Muscle layer of duodenum (tissue), 2 donors: ENCODE data around the gene BLNK.
A peak's percentile ranks its signal among the peaks of the same experiment; 100 is the strongest.

Experiments
- H3K27ac ChIP-seq: one replicate; pipeline ENCODE4 v1.7.0; 2013; ENCODE audit warnings: mild to moderate bottlenecking, low read length
- H3K27me3 ChIP-seq: one replicate; pipeline ENCODE4 v1.7.0; 2013; ENCODE audit warnings: low read depth, mild to moderate bottlenecking, control low read depth, low read length
- H3K36me3 ChIP-seq, 2 donors: one replicate each; pipeline ENCODE4 v1.7.0; 2013; ENCODE audit warnings: low read length in 2 of 2, control low read depth in 1 of 2, mild to moderate bottlenecking in 1 of 2; ENCODE audit not compliant: insufficient read depth in 2 of 2, control insufficient read depth in 1 of 2
- H3K4me1 ChIP-seq, 2 donors: one replicate each; pipeline ENCODE4 v1.7.0; 2013; ENCODE audit warnings: low read length in 2 of 2, mild to moderate bottlenecking in 2 of 2, control low read depth in 1 of 2, moderate library complexity in 1 of 2; ENCODE audit not compliant: insufficient read depth in 2 of 2, control insufficient read depth in 1 of 2
- H3K4me3 ChIP-seq, 2 donors: one replicate each; pipeline ENCODE4 v1.7.0; 2013; ENCODE audit warnings: low read length in 2 of 2, low read depth in 1 of 2, mild to moderate bottlenecking in 1 of 2
- H3K9me3 ChIP-seq, 2 donors: one replicate each; pipeline ENCODE4 v1.7.0; 2013; ENCODE audit warnings: low read length in 2 of 2, control low read depth in 1 of 2, mild to moderate bottlenecking in 1 of 2; ENCODE audit not compliant: control insufficient read depth in 1 of 2
- donor health status: healthy.

Gene BLNK

GRCh38 chr10:96272316-96273280 lies 1.2 kb upstream of the BLNK start:
- Histone ChIP-seq H3K27me3 (no peaks in the 10 kb centered on the region), H3K4me3 (peak overlapping the region in 1 of 2 donors; percentile 22), H3K36me3 (no peaks in the 10 kb centered on the region), H3K4me1 (peaks cover 11 to 12% of the 10 kb centered on the region in 2 donors), H3K9me3 (no peaks in the 10 kb centered on the region), H3K27ac (peak overlapping the region; percentile 90)

DNA sequence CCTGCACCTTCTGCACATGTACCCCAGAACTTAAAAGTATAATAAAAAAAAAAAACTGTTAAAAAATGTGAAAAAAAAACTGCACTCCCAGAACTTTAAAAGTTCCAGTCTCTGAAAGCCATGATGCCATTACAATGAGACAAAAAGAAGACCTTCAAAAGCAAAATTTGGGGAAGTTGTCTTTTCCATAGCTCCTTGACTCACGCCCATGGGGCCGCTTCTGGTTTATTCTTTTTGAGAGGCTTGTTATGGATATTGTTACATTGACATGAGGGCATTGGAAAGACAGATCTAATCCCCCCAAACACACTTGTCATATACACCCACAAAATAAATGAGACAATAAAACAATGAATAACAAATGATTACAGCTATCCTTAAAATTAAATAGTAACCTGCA lies 798 bp downstream of the BLNK start:
- H3K9me3 ChIP-seq, result no peaks in the 10 kb centered on the region
- H3K4me3 ChIP-seq, result peak overlapping the region in 1 of 2 donors; percentile 52
- H3K4me1 ChIP-seq, result peaks cover 11 to 12% of the 10 kb centered on the region in 2 donors
- H3K27ac ChIP-seq, result peak overlapping the region; percentile 90
- H3K36me3 ChIP-seq, result no peaks in the 10 kb centered on the region
- H3K27me3 ChIP-seq, result no peaks in the 10 kb centered on the region

DNA sequence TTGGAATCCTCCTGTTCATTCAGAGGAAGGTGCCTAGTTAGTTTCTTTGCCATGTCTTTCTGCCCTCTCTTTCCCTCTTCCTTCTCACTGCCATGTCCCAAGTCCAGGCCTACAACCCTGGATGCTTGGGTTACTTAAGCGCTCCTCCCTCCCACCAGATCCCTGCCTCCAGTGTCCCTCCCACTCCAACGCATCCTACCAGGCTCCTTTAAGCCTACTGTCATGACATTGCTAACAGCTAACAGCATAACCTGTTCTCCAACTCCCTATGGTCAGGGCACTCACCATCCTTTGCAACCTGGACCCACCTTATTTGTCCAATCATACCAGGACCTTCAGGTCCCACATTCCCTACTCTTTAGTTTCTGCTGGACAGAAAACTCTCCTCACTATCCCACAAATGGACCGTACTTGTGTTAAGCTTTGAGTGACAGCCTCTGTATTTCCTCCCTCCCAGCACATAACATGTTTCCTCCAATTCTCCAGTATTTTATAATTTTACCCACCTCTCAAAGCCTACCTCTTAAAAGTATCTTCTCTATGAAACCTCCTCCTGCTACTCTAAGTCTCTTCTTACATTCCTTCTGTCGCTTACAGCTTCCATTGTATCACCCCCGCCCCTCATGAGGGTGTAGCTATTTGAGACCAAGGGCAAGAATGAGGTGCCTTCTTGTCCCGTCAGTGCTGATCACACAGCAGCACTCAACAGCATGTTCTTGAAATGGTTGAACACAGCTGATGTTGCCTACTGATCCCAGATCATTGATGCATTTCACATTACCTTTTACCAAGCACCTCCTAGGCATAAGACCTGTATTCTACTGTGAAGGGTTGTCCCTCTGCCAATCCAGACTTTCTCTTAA lies 1.7 kb downstream of the BLNK start:
- peak overlapping the region; percentile 90 for H3K27ac ChIP-seq
- H3K4me1 ChIP-seq, result peaks cover 11 to 12% of the 10 kb centered on the region in 2 donors
- no peaks in the 10 kb centered on the region for H3K9me3 ChIP-seq
- H3K4me3 ChIP-seq, result peak overlapping the region in 1 of 2 donors; percentile 52
- H3K36me3 ChIP-seq, result no peaks in the 10 kb centered on the region
- H3K27me3 ChIP-seq, result no peaks in the 10 kb centered on the region

- peak overlapping the region; percentile 90 for H3K27ac ChIP-seq
Measured at GRCh38 chr10:96268341-96268909, 2.9 kb downstream of the BLNK start.

DNA sequence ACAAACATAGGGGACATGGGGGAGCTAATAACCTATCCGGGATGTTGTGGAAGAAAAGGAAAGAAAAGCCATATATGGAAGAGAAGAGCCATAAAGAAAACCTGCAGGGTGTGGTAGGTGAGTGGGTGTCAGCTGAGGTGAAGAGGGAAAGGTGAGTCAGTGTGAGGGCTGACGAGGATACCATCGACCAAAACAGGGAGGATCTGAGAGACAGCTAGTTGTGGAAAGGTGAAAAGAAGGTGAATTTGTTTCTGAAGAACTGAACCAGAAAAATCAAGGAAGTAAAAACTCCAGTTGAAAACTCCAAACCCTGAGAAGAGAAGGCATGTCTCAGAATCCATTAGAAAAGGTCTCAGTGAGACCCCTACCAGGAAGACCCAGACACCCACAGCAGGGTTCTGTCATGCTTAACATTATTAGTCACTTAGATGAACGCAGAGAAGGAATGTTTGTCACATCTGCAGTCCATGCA lies 4.1 kb downstream of the BLNK start:
- Histone ChIP-seq H3K36me3 (no peaks in the 10 kb centered on the region), H3K27ac (peak overlapping the region; percentile 73), H3K9me3 (no peaks in the 10 kb centered on the region), H3K4me3 (peak overlapping the region in 1 of 2 donors; percentile 4), H3K27me3 (no peaks in the 10 kb centered on the region), H3K4me1 (peaks cover 7 to 12% of the 10 kb centered on the region in 2 donors)

More at GRCh38 chr10:96268341-96268909, 2.9 kb downstream of the BLNK start:
- no peaks in the 10 kb centered on the region for H3K27me3 ChIP-seq
- H3K4me1 ChIP-seq, result peaks cover 11 to 12% of the 10 kb centered on the region in 2 donors
- H3K9me3 ChIP-seq, result no peaks in the 10 kb centered on the region
- H3K36me3 ChIP-seq, result no peaks in the 10 kb centered on the region
- H3K4me3 ChIP-seq, result peak overlapping the region in 1 of 2 donors; percentile 52

- H3K27ac ChIP-seq, result peak overlapping the region; percentile 73
Measured at GRCh38 chr10:96266118-96266770, 5.1 kb downstream of the BLNK start.

DNA sequence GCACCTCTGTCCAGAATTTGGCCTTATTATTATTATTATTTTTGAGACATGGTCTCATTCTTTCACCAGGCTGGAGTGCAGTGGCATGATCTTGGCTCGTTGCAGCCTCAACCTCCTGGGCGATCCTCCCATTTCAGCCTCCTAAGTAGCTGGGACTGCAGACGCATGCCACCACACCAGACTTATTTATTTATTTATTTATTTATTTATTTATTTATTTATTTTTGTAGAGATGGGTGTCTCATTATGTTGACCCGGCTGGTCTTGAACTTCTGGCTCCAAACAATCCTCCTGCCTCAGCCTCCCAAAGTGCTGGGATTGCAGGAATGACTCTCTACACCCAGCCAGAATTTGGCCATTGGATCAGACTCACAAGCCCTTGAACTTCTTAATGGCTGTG lies 6.4 kb downstream of the BLNK start:
- Histone ChIP-seq H3K36me3 (no peaks in the 10 kb centered on the region), H3K27me3 (no peaks in the 10 kb centered on the region), H3K9me3 (no peaks in the 10 kb centered on the region), H3K4me1 (no peaks in the 10 kb centered on the region), H3K4me3 (no peak overlapping the region), H3K27ac (no peak overlapping the region)

More at GRCh38 chr10:96266118-96266770, 5.1 kb downstream of the BLNK start:
- no peak overlapping the region for H3K4me3 ChIP-seq
- H3K4me1 ChIP-seq, result peaks cover 0 to 4% of the 10 kb centered on the region in 2 donors
- H3K9me3 ChIP-seq, result no peaks in the 10 kb centered on the region
- no peaks in the 10 kb centered on the region for H3K36me3 ChIP-seq
- H3K27me3 ChIP-seq, result no peaks in the 10 kb centered on the region

GRCh38 chr10:96263669-96264068 lies 7.7 kb downstream of the BLNK start:
- Histone ChIP-seq H3K4me3 (no peak overlapping the region), H3K27me3 (no peaks in the 10 kb centered on the region), H3K27ac (peak overlapping the region; percentile 76), H3K36me3 (no peaks in the 10 kb centered on the region), H3K4me1 (no peaks in the 10 kb centered on the region), H3K9me3 (no peaks in the 10 kb centered on the region)

DNA sequence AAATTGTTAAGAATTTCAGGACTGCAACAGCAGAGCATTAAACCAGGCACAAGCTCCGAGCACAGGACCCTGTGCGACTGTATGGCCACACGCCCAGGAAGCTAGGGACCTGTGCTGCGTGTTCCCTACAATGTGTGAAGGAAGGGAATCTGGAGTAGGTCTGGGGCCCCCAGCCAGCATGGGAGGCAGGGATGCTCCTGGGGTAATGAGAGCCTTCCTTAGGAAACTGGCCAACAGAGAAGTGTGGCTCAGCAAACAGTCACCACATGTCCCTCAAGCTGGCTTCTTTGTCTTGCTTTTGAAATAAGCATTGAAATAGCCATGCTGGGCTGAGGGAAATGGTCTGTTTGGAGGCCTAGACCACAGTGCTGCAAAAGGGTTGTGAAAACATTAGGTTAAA lies 8.2 kb downstream of the BLNK start:
- no peaks in the 10 kb centered on the region for H3K36me3 ChIP-seq
- H3K27ac ChIP-seq, result peak overlapping the region; percentile 76
- no peak overlapping the region for H3K4me3 ChIP-seq
- H3K9me3 ChIP-seq, result no peaks in the 10 kb centered on the region
- H3K4me1 ChIP-seq, result no peaks in the 10 kb centered on the region
- no peaks in the 10 kb centered on the region for H3K27me3 ChIP-seq

- H3K27ac ChIP-seq, result peak overlapping the region; percentile 76
- no peaks in the 10 kb centered on the region for H3K9me3 ChIP-seq
- H3K4me1 ChIP-seq, result no peaks in the 10 kb centered on the region
- no peak overlapping the region for H3K4me3 ChIP-seq
- H3K27me3 ChIP-seq, result no peaks in the 10 kb centered on the region
- no peaks in the 10 kb centered on the region for H3K36me3 ChIP-seq
Measured at GRCh38 chr10:96261930-96262329, 9.4 kb downstream of the BLNK start.
